ENCODE measurements around the gene CEL. TPM values are rescaled to one million over a fixed set of nuclear protein-coding genes. Genes with fewer than 3 reads are reported as not detected.

CEL gene
- total RNA-seq, 1 experiment from 2014 or later: 0.61 TPM

GRCh38 chr9:133120501-133121197, 58.9 kb downstream of the CEL start:
- Histone ChIP-seq H3K36me3 (no peaks in the 10 kb centered on the region), H3K27ac (no peak overlapping the region), H3K4me1 (replicated peaks) (peaks cover 11% of the 10 kb centered on the region), H3K9me3 (replicated peaks) (no peaks in the 10 kb centered on the region), H3K4me3 (peak overlapping the region; percentile 67), H3K27me3 (replicated peaks) (no peaks in the 10 kb centered on the region)
- no peak for DNase-seq (ENCODE audit: low read depth in 1 of 2, low spot score in 2 of 2)

Other genes with a start within 250 kb of the CEL start
- gene AK8, start 183.7 kb upstream of the CEL start, total RNA-seq (2014; rRNA removed; shearing (Covaris generic)): 0.13 TPM in 1 of 2 replicates, not detected in the other
- 1.2 and 1.8 TPM in 2 replicates for gene SPACA9, start 183.1 kb upstream of the CEL start, total RNA-seq (2014; rRNA removed; shearing (Covaris generic))
- gene TSC1, start 117.4 kb upstream of the CEL start, total RNA-seq (2014; rRNA removed; shearing (Covaris generic)): 44.0 and 54.5 TPM in 2 replicates
- 0.05 TPM in 1 of 2 replicates, not detected in the other for gene GFI1B, start 83.3 kb upstream of the CEL start, total RNA-seq (2014; rRNA removed; shearing (Covaris generic))
- gene GTF3C5, start 31.0 kb upstream of the CEL start, total RNA-seq (2014; rRNA removed; shearing (Covaris generic)): 60.7 and 64.8 TPM in 2 replicates
- gene RALGDS, start 59.3 kb downstream of the CEL start, total RNA-seq (2014; rRNA removed; shearing (Covaris generic)): 8.6 and 11.4 TPM in 2 replicates
- not detected in 2 replicates for gene GBGT1, start 101.9 kb downstream of the CEL start, total RNA-seq (2014; rRNA removed; shearing (Covaris generic))
- gene OBP2B, start 147.3 kb downstream of the CEL start, total RNA-seq (2014; rRNA removed; shearing (Covaris generic)): not detected in 2 replicates
- not detected in 2 replicates for gene ABO, start 213.2 kb downstream of the CEL start, total RNA-seq (2014; rRNA removed; shearing (Covaris generic))